Activated gamma-delta T cell treated with anti-CD3 and anti-CD28 coated beads, Interleukin-2, amount 50 U/mL, for 16 hours (primary cell): ENCODE results near the gene LPAR3.

Experiments
- DNase-seq: peaks from one replicate; pipeline ENCODE4 v3.0.0-alpha.2; 2020; ENCODE audit warnings: low read depth

Gene LPAR3

DNA sequence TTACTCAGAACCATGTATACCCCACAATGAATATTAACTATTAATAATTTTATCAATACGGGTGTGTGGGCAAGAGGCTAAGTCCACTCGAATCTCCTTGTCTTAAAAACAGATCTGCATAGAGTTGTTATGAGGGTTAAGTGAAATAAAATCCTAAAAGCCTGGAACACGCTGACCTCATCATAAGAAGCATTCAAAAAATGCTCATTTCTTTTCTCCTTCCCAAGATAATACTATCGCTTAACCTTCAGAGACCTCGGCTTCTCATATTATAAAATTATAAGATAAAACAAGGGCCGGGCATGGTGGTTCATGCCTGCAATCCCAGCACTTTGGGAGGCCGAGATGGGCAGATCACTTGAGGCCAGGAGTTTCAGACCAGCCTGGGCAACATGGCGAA lies 35.1 kb downstream of the LPAR3 start:
- DNase-seq, result no peak

DNA sequence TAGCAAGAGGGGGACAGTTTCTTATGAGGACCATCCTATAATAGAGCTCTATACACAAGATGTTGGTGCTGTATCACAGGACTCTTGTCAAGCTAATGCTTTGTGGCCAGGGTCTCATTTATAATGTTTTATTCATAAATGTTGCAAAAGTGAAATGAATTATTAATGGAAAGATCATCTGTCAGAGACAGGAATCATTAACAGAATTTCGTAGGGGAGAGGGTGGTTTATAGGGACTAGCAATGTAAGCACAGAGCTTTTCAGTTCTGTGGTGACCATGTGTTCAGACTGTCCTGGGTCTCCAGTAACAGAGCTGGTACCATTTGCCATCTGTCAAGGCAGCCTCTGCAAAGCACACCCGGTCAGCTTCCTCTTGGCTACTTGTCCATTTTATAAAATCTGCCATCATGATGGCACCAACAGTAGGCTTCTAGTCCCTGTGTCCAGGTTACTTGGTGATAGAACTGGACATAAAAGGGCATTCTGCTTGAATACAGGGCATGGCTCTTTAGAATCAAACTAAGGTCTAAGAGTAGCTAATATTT lies 36.2 kb downstream of the LPAR3 start:
- no peak for DNase-seq

DNA sequence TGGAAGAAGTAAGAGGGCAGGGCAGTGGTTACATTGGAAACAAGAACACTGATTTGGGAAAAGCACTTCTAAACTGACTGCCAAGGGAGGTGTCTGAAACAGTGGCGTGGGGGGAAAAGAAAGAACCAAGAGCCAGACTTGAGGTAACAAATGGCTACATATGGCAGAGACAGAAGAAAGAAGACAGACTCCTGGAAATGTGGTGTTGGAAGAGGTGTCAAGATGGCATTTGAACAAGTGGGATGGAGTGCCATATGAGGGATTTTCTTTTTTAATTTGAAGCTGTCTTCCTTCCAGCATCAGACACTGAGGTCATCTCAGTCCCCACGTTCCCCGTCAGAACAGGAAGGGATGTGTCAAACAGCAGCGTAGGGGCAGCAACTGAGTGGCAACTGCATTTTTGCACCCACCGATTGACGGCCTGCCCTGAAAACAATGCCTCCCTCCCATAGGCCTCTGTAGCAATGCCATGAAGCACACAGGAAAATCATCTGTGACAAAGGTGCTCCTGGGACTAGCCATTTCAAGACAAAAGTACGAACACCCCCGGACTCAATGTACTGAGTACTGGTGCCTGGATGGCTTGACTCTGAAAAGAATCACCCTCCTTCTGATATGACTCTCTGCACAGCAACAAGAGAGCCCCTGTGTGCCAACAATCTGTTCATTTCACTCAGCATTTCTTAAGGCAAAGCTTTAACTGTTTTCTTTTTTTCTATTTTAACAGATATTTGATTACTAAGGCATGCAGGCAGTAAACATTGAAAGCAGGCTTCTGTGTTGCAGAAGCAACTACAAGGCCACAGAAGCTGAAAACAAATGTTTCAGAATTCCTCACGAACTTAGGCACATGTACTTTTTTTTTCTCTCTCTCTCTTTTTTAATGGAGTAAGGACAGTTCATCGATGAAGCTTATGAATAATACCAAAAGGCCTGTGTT lies 37.0 kb downstream of the LPAR3 start:
- DNase-seq, result no peak

DNA sequence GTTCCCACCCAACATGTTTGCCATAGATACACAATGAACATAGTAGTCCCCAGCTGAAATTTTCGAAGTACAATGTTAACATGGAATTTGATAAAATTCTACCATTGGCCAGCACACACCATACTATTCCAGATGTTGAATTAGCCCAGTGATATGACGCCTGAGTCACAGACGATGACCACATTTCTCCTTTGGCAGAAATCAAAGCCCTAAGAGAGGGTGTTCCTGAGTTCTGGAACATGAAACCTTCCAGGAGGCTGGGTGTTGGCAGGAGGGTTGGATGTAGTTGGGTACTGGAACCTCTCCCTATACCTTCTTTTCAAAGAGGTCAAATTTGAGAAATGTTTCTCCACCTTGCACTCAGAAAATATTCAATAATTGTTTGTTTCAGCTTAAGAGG lies 37.8 kb downstream of the LPAR3 start:
- DNase-seq, result no peak

GRCh38 chr1:84853741-84854721 lies 39.0 kb downstream of the LPAR3 start:
- DNase-seq, result peak; percentile 21

- no peak for DNase-seq
Observed at GRCh38 chr1:84851839-84852238, 41.2 kb downstream of the LPAR3 start.

DNA sequence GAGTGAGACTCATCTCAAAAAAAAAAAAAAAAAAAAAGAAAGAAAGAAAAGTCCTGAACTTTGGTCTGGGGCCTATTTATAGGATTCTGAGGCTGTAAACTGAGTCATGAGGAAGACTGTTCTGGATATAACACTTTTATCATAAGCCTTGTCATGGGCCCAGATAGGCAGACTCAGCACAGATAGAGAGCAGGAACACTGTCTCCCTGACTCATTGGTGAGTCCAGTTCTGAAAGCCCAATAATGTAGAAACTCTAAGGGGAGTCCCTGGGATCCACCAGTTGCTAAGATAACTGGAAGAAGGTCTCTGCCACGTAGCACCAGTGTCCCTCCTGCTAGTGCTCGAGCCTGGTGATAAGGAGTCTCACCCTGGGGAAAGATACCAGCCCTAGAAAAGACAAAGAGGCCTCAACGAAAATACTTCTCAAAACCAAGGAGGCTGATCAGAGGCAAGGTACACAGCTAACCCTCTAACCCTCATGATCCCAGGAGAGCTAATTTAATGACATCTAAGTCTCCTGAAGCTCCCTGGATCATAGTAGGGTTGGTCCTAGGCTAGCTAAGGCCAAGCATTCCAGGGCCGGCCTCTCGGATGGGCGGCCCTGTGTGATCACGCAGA lies 43.5 kb downstream of the LPAR3 start:
- no peak for DNase-seq

GRCh38 chr1:84847253-84848250 lies 45.5 kb downstream of the LPAR3 start:
- DNase-seq, result no peak

DNA sequence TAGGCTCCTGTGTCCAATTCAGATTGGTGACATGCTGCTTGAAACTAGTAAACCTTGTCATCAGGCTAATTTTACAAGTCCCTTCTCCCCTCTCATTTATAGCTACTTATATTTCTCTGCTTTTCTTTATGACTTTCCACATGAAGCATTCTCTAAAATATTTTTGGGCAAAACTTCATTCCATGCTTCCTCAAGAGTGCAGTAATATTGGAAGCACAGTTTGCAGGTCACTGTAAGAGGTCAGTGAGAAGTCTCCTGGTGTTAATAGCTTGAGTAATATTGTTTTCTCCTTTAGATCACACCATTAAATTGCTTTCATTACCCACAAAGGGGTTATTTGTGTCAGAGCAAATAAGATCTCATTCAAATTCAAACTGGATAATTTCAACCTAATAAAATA lies 46.6 kb downstream of the LPAR3 start:
- no peak for DNase-seq

DNA sequence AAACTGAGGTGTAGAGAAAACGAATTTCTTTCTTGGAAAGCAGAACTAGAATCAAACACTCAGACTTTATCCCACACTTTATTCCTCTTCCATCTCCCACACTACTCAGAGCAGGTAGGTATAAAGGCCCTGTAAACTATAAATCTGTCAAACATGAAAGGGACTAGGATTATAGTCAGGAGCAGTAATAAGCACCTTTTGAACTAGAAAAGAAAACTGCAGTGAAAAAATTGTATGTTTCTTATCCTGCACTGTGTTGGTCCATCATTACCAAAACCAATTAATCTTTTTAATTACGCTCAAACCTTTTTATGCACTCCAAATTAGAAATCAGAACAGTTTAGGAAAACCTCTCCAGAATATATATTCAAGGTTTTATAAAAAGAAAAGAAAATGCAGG lies 47.6 kb downstream of the LPAR3 start:
- DNase-seq, result no peak

DNA sequence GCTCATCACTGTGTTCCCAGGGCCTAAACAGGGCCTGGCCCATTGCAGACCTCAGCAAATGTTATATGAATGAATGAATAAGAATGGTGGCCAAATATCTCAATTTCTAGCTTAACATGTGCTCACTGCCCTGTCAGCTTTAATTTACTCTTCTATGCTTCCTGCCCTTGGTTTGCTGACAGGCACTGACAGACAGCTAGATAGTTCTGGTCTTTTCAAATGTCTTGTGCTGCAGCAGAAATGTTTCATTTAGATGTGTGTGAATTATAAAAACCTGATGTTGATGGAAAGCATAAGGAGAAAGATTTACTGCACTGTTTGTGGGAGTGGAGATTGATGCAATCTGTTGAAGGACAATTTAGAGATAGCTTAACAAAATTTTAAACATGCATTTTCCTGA lies 48.9 kb downstream of the LPAR3 start:
- DNase-seq, result no peak

- no peak for DNase-seq
Observed at GRCh38 chr1:84842748-84843231, 50.2 kb downstream of the LPAR3 start.

GRCh38 chr1:84841971-84842370 lies 51.0 kb downstream of the LPAR3 start:
- DNase-seq, result no peak

DNA sequence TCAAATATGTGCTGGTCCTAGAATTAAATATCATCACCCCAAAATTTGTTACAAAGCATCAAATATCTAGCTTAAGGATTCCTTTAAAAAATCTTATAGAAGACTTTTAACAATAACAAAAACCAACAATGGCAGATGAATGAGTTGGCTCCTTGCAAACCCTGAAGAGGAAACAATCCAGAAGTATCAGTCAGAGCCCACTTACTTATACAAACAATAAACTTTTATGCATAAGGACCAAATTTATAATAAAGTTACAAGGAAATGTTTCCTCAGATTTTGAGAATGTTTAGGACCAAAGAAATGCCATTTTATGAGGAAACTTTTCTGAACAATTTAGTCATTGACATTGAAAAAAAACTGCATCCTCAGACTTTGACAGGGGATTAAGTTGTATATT lies 52.7 kb downstream of the LPAR3 start:
- DNase-seq, result no peak

- no peak for DNase-seq
Observed at GRCh38 chr1:84839544-84839943, 53.5 kb downstream of the LPAR3 start.

DNA sequence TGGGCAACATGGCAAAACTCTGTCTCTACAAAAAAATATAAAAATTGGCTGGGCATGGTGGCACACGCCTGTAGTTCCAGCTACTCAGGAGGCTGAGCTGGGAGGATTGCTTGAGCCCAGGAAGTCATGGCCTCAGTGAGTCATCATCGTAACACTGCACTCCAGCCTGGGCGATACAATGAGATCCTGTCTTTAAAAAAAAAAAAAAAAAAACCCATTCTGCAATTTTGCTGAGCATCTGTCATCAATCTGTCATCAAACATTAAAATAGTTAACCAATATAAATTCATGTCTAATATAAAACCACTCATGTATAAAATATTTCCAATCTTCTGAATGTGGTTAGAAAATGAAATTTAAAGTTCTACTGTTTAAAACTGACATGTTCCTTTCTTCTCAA lies 56.9 kb downstream of the LPAR3 start:
- no peak for DNase-seq

DNA sequence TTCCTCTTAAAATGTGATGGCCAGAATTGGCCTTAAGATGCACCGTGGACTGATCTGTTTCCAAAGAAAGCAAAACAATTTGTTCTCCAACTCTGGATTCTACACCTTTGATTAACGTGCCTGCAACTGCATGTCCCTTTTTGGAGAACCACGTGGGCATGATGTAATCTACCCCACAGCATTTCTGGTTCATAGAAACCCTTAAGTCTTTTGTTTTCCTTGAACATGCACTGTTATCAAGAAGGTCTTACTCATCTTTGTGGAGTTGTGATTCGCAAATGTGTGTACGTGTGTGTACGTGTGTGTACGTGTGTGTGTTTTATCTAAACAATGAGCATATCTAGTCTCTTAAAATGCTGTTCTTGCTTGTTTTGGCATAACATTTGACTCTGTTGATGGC lies 57.8 kb downstream of the LPAR3 start:
- DNase-seq, result no peak

DNA sequence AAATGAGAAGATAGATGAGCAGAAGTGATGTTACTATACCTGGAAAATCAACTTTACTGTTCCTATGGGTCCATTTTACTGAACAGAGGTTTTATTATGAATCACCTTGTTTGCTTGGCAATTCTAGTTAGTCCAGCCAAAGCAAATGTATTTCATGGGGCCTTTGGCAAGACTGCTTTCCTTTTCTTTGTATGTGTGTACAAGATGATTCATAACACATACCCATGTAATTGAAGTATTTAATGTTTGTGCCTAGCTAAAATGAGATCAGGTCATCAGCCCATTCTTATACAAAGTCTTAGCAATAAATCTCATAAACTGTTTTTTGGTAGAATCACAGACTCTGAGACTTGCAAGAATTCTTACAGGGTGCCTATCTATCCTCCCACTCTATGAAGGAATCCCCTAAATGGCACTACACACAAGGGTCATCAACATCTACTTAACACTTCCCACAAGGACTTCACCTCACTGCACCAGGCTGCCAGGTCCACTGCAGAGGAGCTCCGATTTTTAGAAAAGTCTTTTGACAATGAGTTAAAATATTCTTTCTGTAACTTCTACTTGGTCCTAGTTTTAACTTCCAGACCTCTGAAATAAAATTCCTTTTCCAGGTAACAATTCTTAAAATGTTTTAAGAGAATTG lies 58.5 kb downstream of the LPAR3 start:
- DNase-seq, result no peak

GRCh38 chr1:84833194-84833593 lies 59.8 kb downstream of the LPAR3 start:
- no peak for DNase-seq

GRCh38 chr1:84830136-84830535 lies 62.9 kb downstream of the LPAR3 start:
- no peak for DNase-seq
